ACC112 (cell line): Measurements from ENCODE around the gene DENND6B.
A peak's percentile ranks its signal among the peaks of the same experiment; 100 is the strongest.

Experiments
- H2AFZ ChIP-seq: fragments of 200-600 bp; sonication (generic); one replicate; pipeline ENCODE4 v1.6.0; 2017; ENCODE audit warnings: antibody characterized with exemption, low read length; ENCODE audit not compliant: unreplicated experiment
- H3K27ac ChIP-seq: fragments of 200-600 bp; sonication (generic); 2 replicates; pipeline ENCODE4 v1.5.1; 2014; ENCODE audit warnings: low read depth, mild to moderate bottlenecking, antibody characterized with exemption, low read length, moderate library complexity
- H3K27me3 ChIP-seq: fragments of 200-600 bp; sonication (generic); 2 replicates; pipeline ENCODE4 v1.6.1; 2014; ENCODE audit warnings: mild to moderate bottlenecking, antibody characterized with exemption, low read length, moderate library complexity, mixed read lengths; ENCODE audit not compliant: insufficient read depth
- H3K36me3 ChIP-seq: fragments of 200-600 bp; sonication (generic); 2 replicates; pipeline ENCODE4 v1.6.1; 2016; ENCODE audit warnings: mild to moderate bottlenecking, antibody characterized with exemption, low read length, moderate library complexity, mixed read lengths; ENCODE audit not compliant: insufficient read depth
- H3K4me1 ChIP-seq: fragments of 200-600 bp; sonication (generic); one replicate; pipeline ENCODE4 v1.6.1; 2016; ENCODE audit warnings: low read length, mixed read lengths; ENCODE audit not compliant: insufficient read depth, unreplicated experiment, control insufficient read depth
- H3K4me3 ChIP-seq: fragments of 200-600 bp; sonication (generic); 2 replicates; pipeline ENCODE4 v1.5.1; 2014; ENCODE audit warnings: mild to moderate bottlenecking, low read depth, low read length
- H3K79me2 ChIP-seq: fragments of 200-600 bp; sonication (generic); one replicate; pipeline ENCODE4 v1.6.0; 2016; ENCODE audit warnings: low read length; ENCODE audit not compliant: control insufficient read depth, unreplicated experiment, insufficient read depth

The DENND6B gene

GRCh38 chr22:50260434-50260800 lies 66.4 kb downstream of the DENND6B start:
- Histone ChIP-seq H3K27me3 (no peaks in the 10 kb centered on the region), H2AFZ (no peak overlapping the region), H3K27ac (peak overlapping the region; percentile 22; the same call in 1 of the 2 replicates), H3K4me1 (peaks cover 14% of the 10 kb centered on the region), H3K79me2 (peaks cover 10% of the 10 kb centered on the region), H3K4me3 (peak overlapping the region; percentile 80), H3K36me3 (no peaks in the 10 kb centered on the region)

DNA sequence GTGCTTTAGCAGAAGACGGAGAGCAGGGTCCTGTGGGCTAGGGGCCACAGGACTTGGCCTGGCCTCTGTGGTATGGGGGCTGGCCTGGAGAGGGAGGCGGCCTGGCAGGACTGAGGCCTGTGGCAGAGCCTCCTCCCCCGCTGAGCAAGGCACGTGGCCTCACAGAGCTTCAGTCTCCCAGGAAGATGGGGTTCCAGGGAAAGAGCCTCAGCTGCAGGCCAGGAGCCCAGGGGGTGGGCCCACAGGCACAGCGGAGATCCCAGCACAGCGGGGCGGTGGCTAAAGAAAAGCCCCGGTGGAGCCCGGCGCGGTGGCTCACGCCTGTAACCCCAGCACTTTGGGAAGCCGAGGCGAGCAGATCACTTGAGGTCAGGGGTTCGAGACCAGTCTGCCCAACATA lies 67.5 kb downstream of the DENND6B start:
- Histone ChIP-seq H3K4me3 (no peak overlapping the region; the same call in 1 of the 2 replicates), H3K4me1 (peaks cover 14% of the 10 kb centered on the region), H3K27ac (no peak overlapping the region), H3K27me3 (no peaks in the 10 kb centered on the region), H3K36me3 (no peaks in the 10 kb centered on the region), H3K79me2 (peaks cover 10% of the 10 kb centered on the region), H2AFZ (no peak overlapping the region)
